ENCODE measurements around the gene RUNX1.

RUNX1 gene

GRCh38 chr21:34822168-34822567 lies 226.9 kb downstream of the RUNX1 start:
- H3K9me3 ChIP-seq, result no peaks in the 10 kb centered on the region
- peaks cover 5 to 6% of the 10 kb centered on the region in 2 experiments for H3K4me1 ChIP-seq (ENCODE audit: control insufficient read depth in 1 of 2, insufficient read depth in 1 of 2, low read depth in 1 of 2, low read length in 1 of 2)
- no peak overlapping the region for H3K27ac ChIP-seq
- no peak overlapping the region for H3K4me3 ChIP-seq (ENCODE audit: low read depth in 1 of 2, low read length in 1 of 2)
- TF ChIP-seq CTCF (IDR thresholded peaks at IDR 0.05), result no peak
- no peaks in the 10 kb centered on the region for H3K27me3 ChIP-seq
- peaks cover 70% of the 10 kb centered on the region for H3K36me3 ChIP-seq

- no peak overlapping the region for H3K4me3 ChIP-seq (ENCODE audit: low read depth in 1 of 2, low read length in 1 of 2)
- H3K4me1 ChIP-seq (ENCODE audit: control insufficient read depth in 1 of 2, insufficient read depth in 1 of 2, low read depth in 1 of 2, low read length in 1 of 2), result peaks cover under 1 to 1% of the 10 kb centered on the region in 2 experiments
- TF ChIP-seq CTCF (IDR thresholded peaks at IDR 0.05), result no peak
- H3K9me3 ChIP-seq, result no peaks in the 10 kb centered on the region
- H3K27ac ChIP-seq, result no peak overlapping the region
- no peaks in the 10 kb centered on the region for H3K27me3 ChIP-seq
- peaks cover 75% of the 10 kb centered on the region for H3K36me3 ChIP-seq
Measured at GRCh38 chr21:34821717-34822116, 227.4 kb downstream of the RUNX1 start.

- H3K4me1 ChIP-seq (ENCODE audit: control insufficient read depth in 1 of 2, insufficient read depth in 1 of 2, low read depth in 1 of 2, low read length in 1 of 2), result no peaks in the 10 kb centered on the region
- H3K27ac ChIP-seq, result no peak overlapping the region
- H3K27me3 ChIP-seq, result no peaks in the 10 kb centered on the region
- peaks cover 77% of the 10 kb centered on the region for H3K36me3 ChIP-seq
- H3K4me3 ChIP-seq (ENCODE audit: low read depth in 1 of 2, low read length in 1 of 2), result no peak overlapping the region
- no peaks in the 10 kb centered on the region for H3K9me3 ChIP-seq
- TF ChIP-seq CTCF (IDR thresholded peaks at IDR 0.05), result no peak
Measured at GRCh38 chr21:34820051-34820450, 229.1 kb downstream of the RUNX1 start.

- Histone ChIP-seq H3K27me3 (no peaks in the 10 kb centered on the region), H3K4me3 (ENCODE audit: low read depth in 1 of 2, low read length in 1 of 2) (no peak overlapping the region), H3K27ac (no peak overlapping the region), H3K9me3 (no peaks in the 10 kb centered on the region), H3K36me3 (peaks cover 77% of the 10 kb centered on the region), H3K4me1 (ENCODE audit: control insufficient read depth in 1 of 2, insufficient read depth in 1 of 2, low read depth in 1 of 2, low read length in 1 of 2) (no peaks in the 10 kb centered on the region)
- no peak for TF ChIP-seq CTCF (IDR thresholded peaks at IDR 0.05)
Measured at GRCh38 chr21:34819357-34819999, 229.6 kb downstream of the RUNX1 start.

- H3K9me3 ChIP-seq, result no peaks in the 10 kb centered on the region
- no peak overlapping the region for H3K27ac ChIP-seq
- peaks cover 78% of the 10 kb centered on the region for H3K36me3 ChIP-seq
- TF ChIP-seq CTCF (IDR thresholded peaks at IDR 0.05), result no peak
- H3K4me1 ChIP-seq (ENCODE audit: control insufficient read depth in 1 of 2, insufficient read depth in 1 of 2, low read depth in 1 of 2, low read length in 1 of 2), result no peaks in the 10 kb centered on the region
- no peak overlapping the region for H3K4me3 ChIP-seq (ENCODE audit: low read depth in 1 of 2, low read length in 1 of 2)
- H3K27me3 ChIP-seq, result no peaks in the 10 kb centered on the region
Measured at GRCh38 chr21:34818662-34819158, 230.4 kb downstream of the RUNX1 start.
